ENCODE data around the gene CLINT1.
"Not testable (repeated sequence)": the region's sequence is repeated elsewhere in the genome, so short reads cannot be mapped to it uniquely, and the experiment has no call there.

Gene CLINT1

GRCh38 chr5:157858527-157859226, at the start of gene CLINT1:
TSS of gene CLINT1 (minus strand) at chr5:157859145. CDS start at chr5:157858970, 175 bp downstream.
- DNase-seq: peak; percentile 55

GRCh38 chr5:157908459-157908858, 49.5 kb upstream of the CLINT1 start:
- no peak for DNase-seq

GRCh38 chr5:157907479-157907878, 48.5 kb upstream of the CLINT1 start:
- DNase-seq: no peak

- DNase-seq: no peak
These were observed 44.1 kb upstream of the CLINT1 start for GRCh38 chr5:157903117-157903450.

GRCh38 chr5:157902449-157903116, 43.6 kb upstream of the CLINT1 start:
- no peak for DNase-seq

- peak; percentile 4 for DNase-seq
These were observed 41.7 kb upstream of the CLINT1 start for GRCh38 chr5:157900644-157901043.

GRCh38 chr5:157893611-157894010, 34.7 kb upstream of the CLINT1 start:
- no peak for DNase-seq

GRCh38 chr5:157892974-157893373, 34.0 kb upstream of the CLINT1 start:
- DNase-seq: no peak

GRCh38 chr5:157890836-157891597, 32.1 kb upstream of the CLINT1 start:
- no peak for DNase-seq

- peak; percentile 44 for DNase-seq
These were observed 30.0 kb upstream of the CLINT1 start for GRCh38 chr5:157888814-157889532.

- no peak for DNase-seq
These were observed 27.9 kb upstream of the CLINT1 start for GRCh38 chr5:157886796-157887380.

GRCh38 chr5:157885051-157885450, 26.1 kb upstream of the CLINT1 start:
- not testable (repeated sequence) for DNase-seq

- not testable (repeated sequence) for DNase-seq
These were observed 22.6 kb upstream of the CLINT1 start for GRCh38 chr5:157881498-157881897.

- no peak for DNase-seq
These were observed 18.9 kb upstream of the CLINT1 start for GRCh38 chr5:157877821-157878220.

- no peak for DNase-seq
These were observed 15.9 kb upstream of the CLINT1 start for GRCh38 chr5:157874861-157875260.

- no peak for DNase-seq
These were observed 12.2 kb upstream of the CLINT1 start for GRCh38 chr5:157870837-157871834.

- no peak for DNase-seq
These were observed 8.9 kb upstream of the CLINT1 start for GRCh38 chr5:157867751-157868387.

- DNase-seq: no peak
These were observed 7.6 kb upstream of the CLINT1 start for GRCh38 chr5:157866536-157866935.

GRCh38 chr5:157865781-157866180, 6.8 kb upstream of the CLINT1 start:
- no peak for DNase-seq

GRCh38 chr5:157864067-157864466, 5.1 kb upstream of the CLINT1 start:
- no peak for DNase-seq
